Dendritic cell treated with granulocyte-macrophage colony-stimulating factor and Interleukin-4, amounts not matched to agents 40 ng/mL and 50 ng/mL, for 4 days (primary cell): ENCODE data around the gene VTI1A.
"Not testable (repeated sequence)": the region's sequence is repeated elsewhere in the genome, so short reads cannot be mapped to it uniquely, and the experiment has no call there.

Experiments
- H3K27ac Mint-ChIP-seq: one replicate; pipeline ENCODE4 v1.8.0; 2022; ENCODE audit warnings: mild to moderate bottlenecking, mixed read lengths
- H3K27me3 Mint-ChIP-seq: one replicate; pipeline ENCODE4 v1.8.0; 2022; ENCODE audit warnings: mild to moderate bottlenecking, mixed read lengths
- H3K36me3 Mint-ChIP-seq: one replicate; pipeline ENCODE4 v1.8.0; 2022; ENCODE audit warnings: low read depth, mixed read lengths
- H3K4me1 Mint-ChIP-seq: one replicate; pipeline ENCODE4 v1.8.0; 2022; ENCODE audit warnings: low read depth, mixed read lengths
- H3K4me3 Mint-ChIP-seq: one replicate; pipeline ENCODE4 v1.8.0; 2022; ENCODE audit warnings: mild to moderate bottlenecking, moderate library complexity, mixed read lengths
- H3K9me3 Mint-ChIP-seq: one replicate; pipeline ENCODE4 v1.8.0; 2022; ENCODE audit warnings: mixed read lengths
- intact Hi-C: fragments of 100-400 bp; cut with micrococcal nuclease; formaldehyde crosslinking; loops from one replicate; pipeline ENCODE4 v1.15.0; 2022

Gene VTI1A

GRCh38 chr10:112721080-112721698, 274.2 kb downstream of the VTI1A start:
- Mint-ChIP-seq H3K27ac (no peak overlapping the region), H3K36me3 (peaks cover 11% of the 10 kb centered on the region), H3K4me1 (no peaks in the 10 kb centered on the region), H3K9me3 (no peaks in the 10 kb centered on the region), H3K27me3 (no peaks in the 10 kb centered on the region), H3K4me3 (no peak overlapping the region)
- intact Hi-C loops = loop anchor here (1.0 to 10.0 kb wide), 3 partner anchors 334 to 664 kb away; no protein-coding TSS in a partner anchor

GRCh38 chr10:112722758-112723157, 275.7 kb downstream of the VTI1A start:
- H3K4me1 Mint-ChIP-seq = no peaks in the 10 kb centered on the region
- H3K36me3 Mint-ChIP-seq = peaks cover 13% of the 10 kb centered on the region
- intact Hi-C loops = loop anchor here (5.0 to 10.0 kb wide), 2 partner anchors 332 to 405 kb away; no protein-coding TSS in a partner anchor
- H3K27me3 Mint-ChIP-seq = no peaks in the 10 kb centered on the region
- no peaks in the 10 kb centered on the region for H3K9me3 Mint-ChIP-seq
- H3K4me3 Mint-ChIP-seq = no peak overlapping the region
- no peak overlapping the region for H3K27ac Mint-ChIP-seq

DNA sequence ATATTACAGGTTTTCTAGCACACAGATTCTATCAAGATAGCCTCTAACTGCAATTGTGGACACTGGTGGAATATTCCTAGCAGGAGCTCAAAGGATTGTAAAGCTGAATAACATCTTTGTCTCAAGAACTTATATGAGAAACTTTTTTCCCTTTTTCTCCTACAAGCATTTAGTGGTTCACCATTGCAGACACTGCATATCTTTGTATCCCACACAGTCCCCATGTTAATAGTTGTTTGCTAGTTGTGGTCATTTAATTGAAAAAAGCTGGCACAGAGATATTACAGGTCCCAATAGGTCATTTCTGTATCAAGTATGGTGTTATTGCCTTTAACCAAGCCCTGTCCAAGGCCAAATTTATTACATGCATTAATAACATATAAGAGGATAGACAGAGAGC, 276.9 kb downstream of the VTI1A start:
- H3K27me3 Mint-ChIP-seq = no peaks in the 10 kb centered on the region
- peaks cover 13% of the 10 kb centered on the region for H3K36me3 Mint-ChIP-seq
- no peak overlapping the region for H3K27ac Mint-ChIP-seq
- intact Hi-C loops = loop anchor here (5.0 to 10.0 kb wide), 2 partner anchors 331 to 403 kb away; no protein-coding TSS in a partner anchor
- no peaks in the 10 kb centered on the region for H3K4me1 Mint-ChIP-seq
- H3K9me3 Mint-ChIP-seq = no peaks in the 10 kb centered on the region
- H3K4me3 Mint-ChIP-seq = no peak overlapping the region

DNA sequence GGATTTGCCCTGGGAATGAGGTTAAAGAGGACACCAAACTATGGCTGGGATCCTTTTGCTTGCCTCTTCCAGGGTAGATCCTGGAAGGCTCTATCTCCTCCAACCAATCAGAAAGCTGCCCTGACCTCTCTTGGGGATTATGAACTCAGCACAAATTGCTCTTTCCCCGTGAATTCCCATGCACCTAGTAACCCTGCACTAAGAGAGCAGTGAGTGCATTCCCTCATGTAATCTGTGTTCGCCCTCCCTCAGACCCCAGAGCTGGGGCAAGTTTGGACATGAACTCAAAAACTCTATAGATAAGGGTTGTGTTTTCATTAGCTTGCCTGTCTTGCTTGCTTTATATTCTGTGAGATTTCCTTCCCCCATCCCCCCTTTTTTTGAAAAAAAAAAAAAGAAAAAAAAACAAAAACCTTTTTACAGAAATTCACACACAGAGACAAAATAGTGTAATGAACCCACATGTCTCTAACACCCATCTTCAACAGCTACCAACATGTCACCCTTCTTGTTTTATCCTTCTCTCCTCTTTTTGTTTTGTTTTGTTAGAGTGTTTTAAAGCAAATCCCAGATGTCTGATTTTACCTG, 277.5 kb downstream of the VTI1A start:
- intact Hi-C loops = loop anchor here (5.0 to 10.0 kb wide), 2 partner anchors 330 to 403 kb away; no protein-coding TSS in a partner anchor
- peaks cover 11% of the 10 kb centered on the region for H3K36me3 Mint-ChIP-seq
- H3K9me3 Mint-ChIP-seq = no peaks in the 10 kb centered on the region
- H3K4me3 Mint-ChIP-seq = no peak overlapping the region
- no peak overlapping the region for H3K27ac Mint-ChIP-seq
- no peaks in the 10 kb centered on the region for H3K4me1 Mint-ChIP-seq
- H3K27me3 Mint-ChIP-seq = no peaks in the 10 kb centered on the region

GRCh38 chr10:112728118-112728883, 281.3 kb downstream of the VTI1A start:
- Mint-ChIP-seq H3K9me3 (no peaks in the 10 kb centered on the region), H3K27me3 (no peaks in the 10 kb centered on the region), H3K4me1 (no peaks in the 10 kb centered on the region), H3K36me3 (peaks cover 7% of the 10 kb centered on the region), H3K4me3 (no peak overlapping the region), H3K27ac (no peak overlapping the region)
- intact Hi-C loops = loop anchor here (10.0 kb wide), 1 partner anchor 326 kb away; no protein-coding TSS in a partner anchor

DNA sequence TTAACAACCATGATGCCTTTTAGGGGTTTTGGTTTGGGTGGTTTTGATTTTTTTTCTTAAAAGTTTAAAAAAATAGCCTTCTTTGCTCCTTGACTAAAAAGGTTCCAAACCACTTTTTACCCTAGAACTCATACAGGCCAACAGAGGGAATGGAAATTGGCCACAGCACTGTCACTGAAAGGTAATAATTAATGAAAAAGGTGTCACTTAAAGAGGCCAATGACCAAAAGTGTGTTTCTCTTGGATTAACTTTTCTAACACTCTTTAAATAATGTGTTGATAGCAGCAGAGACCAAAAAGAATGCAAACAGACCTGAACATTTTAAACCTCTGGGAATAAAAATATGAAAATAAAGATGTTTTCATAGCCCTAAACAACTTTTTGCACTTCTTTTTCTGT, 282.0 kb downstream of the VTI1A start:
- Mint-ChIP-seq H3K36me3 (peaks cover 7% of the 10 kb centered on the region), H3K27ac (no peak overlapping the region), H3K9me3 (no peaks in the 10 kb centered on the region), H3K4me1 (no peaks in the 10 kb centered on the region), H3K4me3 (no peak overlapping the region), H3K27me3 (no peaks in the 10 kb centered on the region)
- intact Hi-C loops = loop anchor here (10.0 kb wide), 1 partner anchor 326 kb away; no protein-coding TSS in a partner anchor

- intact Hi-C loops, H3K9me3 Mint-ChIP-seq, H3K4me1 Mint-ChIP-seq, H3K36me3 Mint-ChIP-seq, H3K27ac Mint-ChIP-seq, H3K4me3 Mint-ChIP-seq, H3K27me3 Mint-ChIP-seq: not testable (repeated sequence)
Measured at GRCh38 chr10:112731450-112731849, 284.4 kb downstream of the VTI1A start.

DNA sequence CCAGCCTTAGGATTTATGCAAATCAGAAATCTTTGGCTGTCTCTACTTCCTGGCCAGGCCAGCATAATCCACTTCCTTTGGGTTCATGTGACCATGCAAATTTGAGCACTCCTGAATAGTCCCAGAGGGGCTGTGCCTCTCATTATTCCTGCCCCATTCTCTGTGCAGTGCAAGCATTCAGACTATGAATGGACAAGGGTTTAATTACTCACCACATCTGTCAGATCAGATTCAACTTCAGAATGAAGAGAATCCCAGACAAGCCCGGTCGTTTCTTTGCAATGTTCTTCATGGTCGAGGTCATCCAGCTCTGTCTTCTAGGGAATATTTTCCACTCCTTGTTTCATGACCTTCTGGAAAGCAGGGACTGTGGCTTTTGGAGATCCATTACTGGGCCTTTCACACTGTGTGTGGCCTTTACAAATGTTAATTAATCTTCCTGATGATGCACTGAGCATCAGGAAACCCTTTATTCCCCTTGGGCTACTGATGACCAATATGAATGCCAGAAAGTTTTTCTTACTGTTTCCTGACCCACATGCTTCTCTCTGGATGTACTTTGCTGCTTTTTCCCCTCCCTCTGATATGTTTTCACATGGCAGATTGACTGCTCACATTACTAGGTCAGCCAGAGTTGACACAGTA, 285.4 kb downstream of the VTI1A start:
- no peak overlapping the region for H3K4me3 Mint-ChIP-seq
- H3K4me1 Mint-ChIP-seq = no peaks in the 10 kb centered on the region
- no peaks in the 10 kb centered on the region for H3K27me3 Mint-ChIP-seq
- no peak overlapping the region for H3K27ac Mint-ChIP-seq
- H3K9me3 Mint-ChIP-seq = no peaks in the 10 kb centered on the region
- H3K36me3 Mint-ChIP-seq = peaks cover 3% of the 10 kb centered on the region
- intact Hi-C loops = no loop called here

DNA sequence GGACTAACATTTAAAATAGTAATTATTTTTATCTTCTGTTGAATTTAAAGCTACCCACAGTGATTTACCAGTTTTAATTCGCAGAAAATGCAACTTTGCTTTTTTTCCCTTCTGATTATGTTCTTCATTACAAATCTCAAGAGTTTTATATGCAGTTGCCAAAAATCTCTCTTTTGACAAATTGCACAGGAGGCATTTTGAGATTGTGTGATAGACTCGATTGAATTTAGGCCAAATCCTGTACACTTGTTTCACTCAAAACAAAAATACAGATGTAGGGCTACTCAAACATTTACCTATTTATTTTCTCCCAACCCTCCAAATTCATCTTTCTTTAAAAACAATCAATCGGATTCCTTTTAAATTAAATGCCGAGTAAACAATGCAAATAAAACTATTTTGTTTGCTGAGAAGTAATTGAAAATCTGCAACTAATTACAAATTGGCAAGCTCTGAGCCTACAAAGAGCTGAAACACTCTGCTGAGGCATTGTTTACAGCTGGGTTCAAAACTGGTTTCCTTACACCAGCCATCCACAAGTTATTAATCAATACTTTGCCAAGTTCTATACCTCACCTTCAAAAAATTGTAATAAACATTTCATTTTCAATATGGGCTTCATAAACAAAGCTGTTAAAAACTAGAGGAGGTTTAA, 288.2 kb downstream of the VTI1A start:
- intact Hi-C loops = no loop called here
- Mint-ChIP-seq H3K9me3 (peaks cover 3% of the 10 kb centered on the region), H3K27ac (no peak overlapping the region), H3K36me3 (peaks cover 20% of the 10 kb centered on the region), H3K4me1 (no peaks in the 10 kb centered on the region), H3K27me3 (no peaks in the 10 kb centered on the region), H3K4me3 (no peak overlapping the region)

- Mint-ChIP-seq H3K4me3 (no peak overlapping the region), H3K27me3 (no peaks in the 10 kb centered on the region), H3K27ac (no peak overlapping the region), H3K4me1 (peaks cover 9% of the 10 kb centered on the region), H3K9me3 (peaks cover 7% of the 10 kb centered on the region), H3K36me3 (peaks cover 23% of the 10 kb centered on the region)
- intact Hi-C loops = no loop called here
Measured at GRCh38 chr10:112738606-112739591, 291.9 kb downstream of the VTI1A start.

- no peaks in the 10 kb centered on the region for H3K27me3 Mint-ChIP-seq
- H3K27ac Mint-ChIP-seq = no peak overlapping the region
- peaks cover 7% of the 10 kb centered on the region for H3K9me3 Mint-ChIP-seq
- no peak overlapping the region for H3K4me3 Mint-ChIP-seq
- intact Hi-C loops = no loop called here
- peaks cover 18% of the 10 kb centered on the region for H3K4me1 Mint-ChIP-seq
- H3K36me3 Mint-ChIP-seq = peaks cover 28% of the 10 kb centered on the region
Measured at GRCh38 chr10:112739592-112740353, 292.8 kb downstream of the VTI1A start.

DNA sequence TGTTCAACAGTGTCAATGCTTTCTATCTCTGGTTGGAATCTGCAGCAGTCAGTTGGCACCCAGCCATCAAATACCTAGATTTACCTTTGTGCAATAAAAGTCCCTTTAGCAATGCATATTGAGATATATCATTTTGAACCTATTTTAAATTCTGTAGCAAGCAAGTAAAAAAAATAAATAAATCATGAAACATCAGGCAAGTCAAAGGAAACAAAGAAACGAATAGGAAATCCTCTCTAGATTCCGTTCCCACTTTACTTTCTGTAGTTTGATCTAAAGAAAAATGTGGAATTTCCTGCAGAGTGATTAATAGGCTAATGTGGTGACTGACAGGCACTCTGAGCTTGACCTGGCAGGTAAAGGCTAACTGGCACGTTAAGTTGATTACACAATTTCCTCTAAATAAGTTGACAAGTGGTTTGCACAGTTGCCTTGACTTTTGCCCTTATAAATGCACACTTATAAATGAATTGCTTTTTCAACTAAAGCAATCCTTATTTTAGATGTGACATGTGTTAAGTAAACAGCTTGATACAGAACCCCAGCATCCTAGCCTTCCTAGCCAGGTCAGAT, 294.9 kb downstream of the VTI1A start:
- intact Hi-C loops = no loop called here
- no peak overlapping the region for H3K4me3 Mint-ChIP-seq

More for the DNA sequence above, 294.9 kb downstream of the VTI1A start:
- Mint-ChIP-seq H3K9me3 (peaks cover 7% of the 10 kb centered on the region), H3K27me3 (no peaks in the 10 kb centered on the region), H3K4me1 (peaks cover 18% of the 10 kb centered on the region), H3K36me3 (peaks cover 29% of the 10 kb centered on the region), H3K27ac (no peak overlapping the region)
